IMR-90 (cell line): ENCODE measurements around the gene DAG1. TPM values are rescaled to one million over a fixed set of nuclear protein-coding genes. Genes with fewer than 3 reads are reported as not detected.

Experiments used
- ATAC-seq: fragments of 200-7000 bp; cut with Tn5 transposase; 2 replicates; pipeline ENCODE4 v1.9.1; 2020; ENCODE audit warnings: low read depth, mild to moderate bottlenecking, moderate library complexity
- BruUV-seq: library from RNA; stranded (reverse); fragments of 400-500 nt; replicated peaks from 2 replicates; lab custom pipeline; 2021; lab: Mats Ljungman, UMichigan
- CTCF ChIA-PET: fragments of 300-600 bp; formaldehyde crosslinking; extraction: SDS; loops from one replicate; lab custom pipeline; 2021; ENCODE audit warnings: antibody characterized with exemption; lab: Yijun Ruan, JAX
- POLR2A ChIA-PET: fragments of 300-600 bp; sonication (Branson Sonifier 250); formaldehyde crosslinking; loops from one replicate; lab custom pipeline; 2022; ENCODE audit warnings: antibody characterized with exemption; ENCODE audit not compliant: unreplicated experiment; lab: Charles Lee
- DNase-seq: peaks from one replicate; pipeline ENCODE4 v3.0.0; 2013
- H2AFZ ChIP-seq: replicated peaks from 2 replicates; pipeline ENCODE3; 2013; ENCODE audit warnings: low read length, mild to moderate bottlenecking; ENCODE audit not compliant: poor library complexity
- H2AK5ac ChIP-seq: 2 replicates; pipeline ENCODE4 v1.6.1; 2013; ENCODE audit warnings: low read depth, low read length, inconsistent platforms
- H2AK9ac ChIP-seq: replicated peaks from 2 replicates; pipeline ENCODE3; 2013; ENCODE audit warnings: mild to moderate bottlenecking, low read depth, low read length, moderate library complexity; ENCODE audit not compliant: poor library complexity
- H2BK120ac ChIP-seq: 2 replicates; pipeline ENCODE4 v1.6.1; 2013; ENCODE audit warnings: low read depth, low read length, inconsistent platforms
- H2BK15ac ChIP-seq: 3 replicates; pipeline ENCODE4 v1.6.1; 2013; ENCODE audit warnings: low read depth, low read length, inconsistent platforms
- H2BK20ac ChIP-seq: 2 replicates; pipeline ENCODE4 v1.6.1; 2013; ENCODE audit warnings: low read depth, mild to moderate bottlenecking, inconsistent platforms, low read length, moderate library complexity
- H2BK5ac ChIP-seq: 2 replicates; pipeline ENCODE4 v1.6.1; 2013; ENCODE audit warnings: mild to moderate bottlenecking, low read depth, low read length, inconsistent platforms; ENCODE audit not compliant: poor library complexity, severe bottlenecking
- H3K14ac ChIP-seq: replicated peaks from 2 replicates; pipeline ENCODE4 v1.6.1; 2013; ENCODE audit warnings: low read depth, low read length, inconsistent platforms
- H3K18ac ChIP-seq: 2 replicates; pipeline ENCODE4 v1.6.1; 2013; ENCODE audit warnings: low read depth, low read length, control low read depth
- H3K23ac ChIP-seq: 2 replicates; pipeline ENCODE4 v1.6.1; 2013; ENCODE audit warnings: low read depth, low read length, inconsistent platforms
- H3K27ac ChIP-seq: 2 replicates; pipeline ENCODE4 v1.5.1; 2013; ENCODE audit warnings: mild to moderate bottlenecking, control low read depth, low read length; ENCODE audit not compliant: insufficient read depth
- H3K27me3 ChIP-seq: 2 replicates; pipeline ENCODE4 v1.6.1; 2013; ENCODE audit warnings: low read length; ENCODE audit not compliant: control insufficient read depth, insufficient read depth
- H3K36me3 ChIP-seq: 2 replicates; pipeline ENCODE4 v1.6.1; 2013; ENCODE audit warnings: low read length, mixed read lengths; ENCODE audit not compliant: control insufficient read depth, insufficient read depth
- H3K4ac ChIP-seq: 2 replicates; pipeline ENCODE4 v1.6.1; 2013; ENCODE audit warnings: low read depth, low read length, inconsistent platforms
- H3K4me1 ChIP-seq: 2 replicates; pipeline ENCODE4 v1.6.1; 2013; ENCODE audit warnings: low read length, mixed read lengths; ENCODE audit not compliant: control insufficient read depth, insufficient read depth
- H3K4me2 ChIP-seq: 2 replicates; pipeline ENCODE4 v1.6.1; 2013; ENCODE audit warnings: low read depth, mild to moderate bottlenecking, control low read depth, low read length, moderate library complexity
- H3K4me3 ChIP-seq: 2 replicates; pipeline ENCODE4 v1.5.1; 2013; ENCODE audit warnings: low read depth, mild to moderate bottlenecking, control low read depth, low read length, moderate library complexity; ENCODE audit not compliant: insufficient read depth
- H3K56ac ChIP-seq: 2 replicates; pipeline ENCODE4 v1.6.1; 2013; ENCODE audit warnings: low read length, inconsistent platforms; ENCODE audit not compliant: insufficient read depth; ENCODE audit errors: extremely low read depth
- H3K79me1 ChIP-seq, 2 experiments: 2 replicates each; pipeline ENCODE4 v1.6.1; 2013; ENCODE audit warnings: low read length in 2 of 2, inconsistent platforms in 1 of 2, low read depth in 1 of 2
- H3K9ac ChIP-seq: 2 replicates; pipeline ENCODE4 v1.6.1; 2013; ENCODE audit warnings: low read depth, low read length, control low read depth
- H3K9me1 ChIP-seq: 2 replicates; pipeline ENCODE4 v1.6.1; 2013; ENCODE audit warnings: low read length, inconsistent platforms; ENCODE audit not compliant: insufficient read depth
- H3K9me3 ChIP-seq: 2 replicates; pipeline ENCODE4 v1.6.1; 2013; ENCODE audit warnings: low read length; ENCODE audit not compliant: control insufficient read depth, insufficient read depth
- H4K20me1 ChIP-seq: 2 replicates; pipeline ENCODE4 v1.6.1; 2013; ENCODE audit warnings: low read length, inconsistent platforms; ENCODE audit not compliant: insufficient read depth
- H4K5ac ChIP-seq: 2 replicates; pipeline ENCODE4 v1.6.1; 2013; ENCODE audit warnings: mild to moderate bottlenecking, low read depth, low read length, control low read depth
- H4K8ac ChIP-seq, 2 experiments: 2 replicates each; pipeline ENCODE4 v1.6.1; 2013; ENCODE audit warnings: low read depth in 2 of 2, low read length in 2 of 2, control low read depth in 1 of 2, inconsistent platforms in 1 of 2
- H4K91ac ChIP-seq: 2 replicates; pipeline ENCODE4 v1.6.1; 2013; ENCODE audit warnings: low read depth, low read length, inconsistent platforms; ENCODE audit not compliant: insufficient read depth
- CEBPB ChIP-seq: IDR thresholded peaks from 2 replicates; pipeline ENCODE4 v1.6.1; 2012; ENCODE audit warnings: low read depth, low read length, improper control_type of control experiment
- MAFK ChIP-seq: IDR thresholded peaks from 2 replicates; pipeline ENCODE4 v1.6.1; 2012; ENCODE audit warnings: low read depth, low read length, improper control_type of control experiment
- RFX5 ChIP-seq: IDR thresholded peaks from 2 replicates; pipeline ENCODE4 v1.8.0; 2012; ENCODE audit warnings: low read depth, mild to moderate bottlenecking, low read length, moderate library complexity
- WGBS, 2 experiments: methylation state at CpG; one replicate each; pipeline versions ENCODE4 v1.1.5 to v1.1.7; 2013; ENCODE audit warnings: missing lambda C conversion rate in 2 of 2; ENCODE audit not compliant: insufficient read length in 1 of 2; ENCODE audit errors: extremely low coverage in 2 of 2; 5-methylcytosine and 5-hydroxymethylcytosine counted together
- dilution Hi-C: fragments of 300-500 bp; cut with HindIII; formaldehyde crosslinking; loops from one replicate; pipeline ENCODE4 v1.14.3; 2018; ENCODE audit warnings: low sequenced_read_pairs; ENCODE audit not compliant: unreplicated experiment
- in situ Hi-C: fragments of 300-500 bp; cut with MboI; formaldehyde crosslinking; loops from 3 replicates; pipeline ENCODE4 v1.14.3; 2019; ENCODE audit warnings: low sequenced_read_pairs, inconsistent platforms, mixed read lengths
- intact Hi-C: fragments of 100-400 bp; cut with micrococcal nuclease; formaldehyde crosslinking; loops from 2 replicates; pipeline ENCODE4 v1.10.0; 2022
- polyA plus RNA-seq, 3 experiments: library from polyadenylated mRNA; depleted of rRNA; stranded (reverse); fragments of >200 nt; gene quantifications; 2 replicates each; pipeline ENCODE4 v1.2.3, GENCODE V29; 2012; ENCODE audit warnings: low replicate concordance in 1 of 3
- total RNA-seq: library from RNA; depleted of rRNA; stranded (reverse); fragments of >200 nt; gene quantifications from 2 replicates; pipeline ENCODE4 v1.2.3, GENCODE V29; 2012

Gene DAG1
- total and polyA plus RNA-seq, 2 of the 4 experiments (the other 2 are of a cell fraction), result 31.0 to 40.2 TPM

DNA sequence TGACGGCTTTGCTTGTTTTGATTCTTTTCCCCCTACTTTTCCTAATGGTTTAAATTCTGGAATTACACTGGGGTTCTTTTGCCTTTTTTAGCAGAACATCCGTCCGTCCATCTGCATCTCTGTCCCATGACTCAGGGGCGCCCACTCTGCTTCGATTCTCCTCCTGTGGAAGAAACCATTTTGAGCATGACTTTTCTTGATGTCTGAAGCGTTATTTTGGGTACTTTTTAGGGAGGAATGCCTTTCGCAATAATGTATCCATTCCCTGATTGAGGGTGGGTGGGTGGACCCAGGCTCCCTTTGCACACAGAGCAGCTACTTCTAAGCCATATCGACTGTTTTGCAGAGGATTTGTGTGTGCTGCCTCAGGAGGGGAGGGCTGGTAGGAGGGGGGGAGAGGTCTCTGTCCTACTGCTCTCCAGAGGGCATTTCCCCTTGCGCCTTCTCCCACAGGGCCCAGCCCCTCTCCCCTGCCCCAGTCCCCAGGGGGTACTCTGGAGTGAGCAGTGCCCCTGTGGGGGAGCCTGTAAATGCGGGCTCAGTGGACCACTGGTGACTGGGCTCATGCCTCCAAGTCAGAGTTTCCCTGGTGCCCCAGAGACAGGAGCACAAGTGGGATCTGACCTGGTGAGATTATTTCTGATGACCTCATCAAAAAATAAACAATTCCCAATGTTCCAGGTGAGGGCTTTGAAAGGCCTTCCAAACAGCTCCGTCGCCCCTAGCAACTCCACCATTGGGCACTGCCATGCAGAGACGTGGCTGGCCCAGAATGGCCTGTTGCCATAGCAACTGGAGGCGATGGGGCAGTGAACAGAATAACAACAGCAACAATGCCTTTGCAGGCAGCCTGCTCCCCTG, 64.7 kb downstream of the DAG1 start:
- no peak overlapping the region for H3K4me2 ChIP-seq
- in situ Hi-C loops, result loop anchor here (5.0 kb wide), 1 partner anchor 142 kb away; no protein-coding TSS in a partner anchor

More for the DNA sequence above, 64.7 kb downstream of the DAG1 start:
- H2AFZ ChIP-seq, result no peak overlapping the region
- H2BK120ac ChIP-seq, result no peak overlapping the region
- H4K91ac ChIP-seq, result no peak overlapping the region
- no peak overlapping the region for H3K4me3 ChIP-seq
- dilution Hi-C loops, result no loop called here
- no peak for ATAC-seq
- ChIA-PET CTCF (no interaction called here), POLR2A (no interaction called here)
- H4K20me1 ChIP-seq, result no peaks in the 10 kb centered on the region; the same call in 1 of the 2 replicates
- H3K79me1 ChIP-seq, result no peaks in the 10 kb centered on the region; a peak in 2 of 4 replicates
- peaks cover 7% of the 10 kb centered on the region for H3K4me1 ChIP-seq
- H3K18ac ChIP-seq, result no peak overlapping the region
- no peak overlapping the region for H3K14ac ChIP-seq
- no peak overlapping the region for H2BK5ac ChIP-seq
- 76% methylated on average over 3 of the region's 14 CpGs; no CpG with 5 or more reads in 1 of the 2 experiments for WGBS, 2 experiments
- H3K23ac ChIP-seq, result no peak overlapping the region
- H3K36me3 ChIP-seq, result peaks cover 17% of the 10 kb centered on the region
- TSS peak; percentile 38 for BruUV-seq
- no peak overlapping the region for H2BK20ac ChIP-seq
- H3K56ac ChIP-seq, result no peak overlapping the region
- no peaks in the 10 kb centered on the region for H3K27me3 ChIP-seq
- no peak for TF ChIP-seq RFX5
- TF ChIP-seq MAFK, result peak; percentile 97
- TF ChIP-seq CEBPB, result peak; percentile 62
- no peak overlapping the region for H4K5ac ChIP-seq
- no peak overlapping the region for H2AK9ac ChIP-seq
- DNase-seq, result no peak
- H3K4ac ChIP-seq, result no peak overlapping the region
- no peak overlapping the region for H2AK5ac ChIP-seq
- no peak overlapping the region for H2BK15ac ChIP-seq
- no peak overlapping the region for H3K27ac ChIP-seq
- H3K9ac ChIP-seq, result no peak overlapping the region
- H3K9me3 ChIP-seq, result no peaks in the 10 kb centered on the region
- H4K8ac ChIP-seq, result no peak overlapping the region
- intact Hi-C loops, result no loop called here
- peaks cover 8% of the 10 kb centered on the region; the same call in 1 of the 2 replicates for H3K9me1 ChIP-seq
